Bronchial epithelial cell (primary cell): ENCODE data around the gene CYGB. TPM values are rescaled to one million over a fixed set of nuclear protein-coding genes. Genes with fewer than 3 reads are reported as not detected.

ENCODE experiments used
- DNase-seq: peaks from one replicate; pipeline ENCODE4 v3.0.0-alpha.2; 2010; ENCODE audit warnings: low read depth
- FAIRE-seq: peaks from 2 replicates; lab custom pipeline; 2011; peaks lifted over from hg19 to GRCh38; lab: Jason Lieb, UNC
- H3K27me3 ChIP-seq: 2 replicates; pipeline ENCODE4 v1.5.1; 2011; ENCODE audit warnings: low read length; ENCODE audit not compliant: control insufficient read depth, insufficient read depth
- H3K36me3 ChIP-seq: 2 replicates; pipeline ENCODE4 v1.5.1; 2011; ENCODE audit warnings: low read length; ENCODE audit not compliant: control insufficient read depth, insufficient read depth
- H3K4me3 ChIP-seq: 2 replicates; pipeline ENCODE4 v1.5.1; 2011; ENCODE audit warnings: mild to moderate bottlenecking, low read depth, low read length, control low read depth
- CTCF ChIP-seq: IDR thresholded peaks from 2 replicates; pipeline ENCODE4 v1.5.1; 2011; ENCODE audit warnings: mild to moderate bottlenecking, moderate library complexity, low read length, control low read depth, inconsistent platforms; ENCODE audit not compliant: insufficient read depth, severe bottlenecking
- total RNA-seq: library from RNA; depleted of rRNA; stranded (reverse); fragments of >200 nt; gene quantifications from 2 replicates; pipeline ENCODE4 v1.2.1, GENCODE V29; 2014

Gene CYGB
- total RNA-seq, 1 donor from 2014 or later = 2.1 TPM

DNA sequence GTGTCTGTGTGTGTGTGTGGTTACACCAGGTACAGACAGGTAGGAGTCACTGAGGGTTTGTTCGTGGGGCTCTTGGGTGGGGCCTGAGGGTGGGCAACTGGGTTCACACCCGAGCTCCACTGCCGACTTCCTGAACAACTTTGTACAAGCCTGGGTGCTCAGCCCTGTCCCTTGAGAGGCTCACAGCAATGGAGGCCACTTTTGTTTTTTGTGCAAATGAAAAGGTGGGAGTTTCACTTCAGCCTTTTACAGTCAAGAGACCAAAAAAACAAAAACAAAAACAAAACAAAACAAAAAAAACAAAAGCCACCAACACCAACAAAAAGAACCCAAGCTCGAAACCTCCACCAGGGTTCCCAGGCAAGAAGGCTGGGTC, 38.6 kb downstream of the CYGB start:
- Histone ChIP-seq H3K27me3 (no peaks in the 10 kb centered on the region), H3K4me3 (no peak overlapping the region), H3K36me3 (peaks cover 7% of the 10 kb centered on the region)
- no peak for DNase-seq
- TF ChIP-seq CTCF = no peak
- no peak for FAIRE-seq

GRCh38 chr17:76497979-76498875, 39.3 kb downstream of the CYGB start:
- Histone ChIP-seq H3K36me3 (peaks cover 7% of the 10 kb centered on the region), H3K4me3 (no peak overlapping the region)
- FAIRE-seq = no peak

GRCh38 chr17:76497699-76497978, 39.9 kb downstream of the CYGB start:
- no peak for FAIRE-seq
- Histone ChIP-seq H3K27me3 (no peaks in the 10 kb centered on the region), H3K36me3 (peaks cover 7% of the 10 kb centered on the region), H3K4me3 (no peak overlapping the region)
- DNase-seq = no peak
- TF ChIP-seq CTCF = no peak

More at GRCh38 chr17:76497979-76498875, 39.3 kb downstream of the CYGB start:
- no peaks in the 10 kb centered on the region for H3K27me3 ChIP-seq
- peak; percentile 83 for DNase-seq
- TF ChIP-seq CTCF = no peak

- no peak overlapping the region for H3K4me3 ChIP-seq
- no peaks in the 10 kb centered on the region for H3K27me3 ChIP-seq
- DNase-seq = no peak
- no peak for FAIRE-seq
- no peak for TF ChIP-seq CTCF
- H3K36me3 ChIP-seq = peaks cover 7% of the 10 kb centered on the region
These were observed 41.0 kb downstream of the CYGB start for GRCh38 chr17:76496464-76496863.

GRCh38 chr17:76495663-76496400, 41.7 kb downstream of the CYGB start:
- DNase-seq (no peak), FAIRE-seq (no peak)
- H3K4me3 ChIP-seq = no peak overlapping the region
- no peaks in the 10 kb centered on the region for H3K27me3 ChIP-seq
- peaks cover 7% of the 10 kb centered on the region for H3K36me3 ChIP-seq
- TF ChIP-seq CTCF = no peak
